ENCODE measurements around the gene ENPP1. TPM values are rescaled to one million over a fixed set of nuclear protein-coding genes. Genes with fewer than 3 reads are reported as not detected.

ENPP1 gene
- total and polyA plus RNA-seq, 2 of the 4 experiments (the other 2 are of a cell fraction): 10.9 to 38.9 TPM

DNA sequence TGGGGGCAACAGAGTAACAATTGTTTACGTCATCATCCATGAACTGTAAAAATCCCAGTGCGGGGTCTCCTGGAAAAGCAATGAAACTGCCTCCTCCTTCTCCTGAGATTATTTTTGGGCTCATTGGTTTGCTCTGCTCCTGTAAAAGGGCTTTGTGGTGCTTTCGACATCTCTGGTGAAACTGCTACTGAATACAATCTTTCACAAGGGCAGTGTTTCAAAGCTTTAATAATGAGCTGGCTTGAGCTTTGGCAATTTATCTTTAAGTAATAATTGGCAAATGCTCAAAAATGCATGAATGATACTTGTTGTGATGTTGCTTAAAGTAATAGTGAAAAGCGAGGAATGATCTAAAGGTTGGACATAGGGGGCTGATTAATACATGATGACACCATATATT, 43.5 kb upstream of the ENPP1 start:
- no peak overlapping the region for H2BK5ac ChIP-seq (ENCODE audit: low read depth, low read length, poor library complexity, severe bottlenecking)
- DNase-seq (peak; percentile 23), ATAC-seq (ENCODE audit: low read depth) (no peak)
- in situ Hi-C loops (cut with MboI; ENCODE audit: low sequenced_read_pairs) (no loop called here), dilution Hi-C loops (cut with HindIII; ENCODE audit: low sequenced_read_pairs, unreplicated experiment) (no loop called here), intact Hi-C loops (cut with micrococcal nuclease) (no loop called here)
- ChIA-PET POLR2A (ENCODE audit: unreplicated experiment) (no interaction called here), CTCF (no interaction called here)
- H3K79me1 ChIP-seq (ENCODE audit: low read depth in 1 of 2, low read length in 2 of 2): no peaks in the 10 kb centered on the region
- TF ChIP-seq RCOR1 (IDR thresholded peaks at IDR 0.05; ENCODE audit: insufficient replicate concordance, low read length) (no peak), SMC3 (IDR thresholded peaks at IDR 0.05; ENCODE audit: low read depth, low read length) (no peak), RFX5 (IDR thresholded peaks at IDR 0.05; ENCODE audit: low read depth, low read length) (no peak), MAZ (IDR thresholded peaks at IDR 0.05; ENCODE audit: borderline replicate concordance, low read depth, low read length) (no peak), BHLHE40 (IDR thresholded peaks at IDR 0.05; ENCODE audit: low read depth, low read length) (no peak), RAD21 (IDR thresholded peaks at IDR 0.05; ENCODE audit: low read length) (no peak), FOS (IDR thresholded peaks at IDR 0.05; ENCODE audit: low read depth, low read length) (no peak)
- TF ChIP-seq, protein P1, sequence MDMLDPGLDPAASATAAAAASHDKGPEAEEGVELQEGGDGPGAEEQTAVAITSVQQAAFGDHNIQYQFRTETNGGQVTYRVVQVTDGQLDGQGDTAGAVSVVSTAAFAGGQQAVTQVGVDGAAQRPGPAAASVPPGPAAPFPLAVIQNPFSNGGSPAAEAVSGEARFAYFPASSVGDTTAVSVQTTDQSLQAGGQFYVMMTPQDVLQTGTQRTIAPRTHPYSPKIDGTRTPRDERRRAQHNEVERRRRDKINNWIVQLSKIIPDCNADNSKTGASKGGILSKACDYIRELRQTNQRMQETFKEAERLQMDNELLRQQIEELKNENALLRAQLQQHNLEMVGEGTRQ (IDR thresholded peaks at IDR 0.05; ENCODE audit: low read depth, low read length): no peak
- TF ChIP-seq, protein P2, sequence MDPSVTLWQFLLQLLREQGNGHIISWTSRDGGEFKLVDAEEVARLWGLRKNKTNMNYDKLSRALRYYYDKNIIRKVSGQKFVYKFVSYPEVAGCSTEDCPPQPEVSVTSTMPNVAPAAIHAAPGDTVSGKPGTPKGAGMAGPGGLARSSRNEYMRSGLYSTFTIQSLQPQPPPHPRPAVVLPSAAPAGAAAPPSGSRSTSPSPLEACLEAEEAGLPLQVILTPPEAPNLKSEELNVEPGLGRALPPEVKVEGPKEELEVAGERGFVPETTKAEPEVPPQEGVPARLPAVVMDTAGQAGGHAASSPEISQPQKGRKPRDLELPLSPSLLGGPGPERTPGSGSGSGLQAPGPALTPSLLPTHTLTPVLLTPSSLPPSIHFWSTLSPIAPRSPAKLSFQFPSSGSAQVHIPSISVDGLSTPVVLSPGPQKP (IDR thresholded peaks at IDR 0.05; ENCODE audit: borderline replicate concordance, low read depth, low read length): no peak
- H3K4ac ChIP-seq (ENCODE audit: low read depth, low read length): peak overlapping the region; percentile 37; the same call in 1 of the 2 replicates
- H4K8ac ChIP-seq (ENCODE audit: low read depth in 2 of 2, low read length in 2 of 2): peak overlapping the region in 1 of 2 experiments; percentile 50; a peak in 2 of 4 replicates
- no peaks in the 10 kb centered on the region for H3K9me3 ChIP-seq (ENCODE audit: control insufficient read depth, insufficient read depth, low read length)
- no peak overlapping the region for H2AK9ac ChIP-seq (replicated peaks; ENCODE audit: low read depth, low read length, poor library complexity)
- H3K9ac ChIP-seq (ENCODE audit: low read depth, low read length): no peak overlapping the region
- no peak overlapping the region for H2AFZ ChIP-seq (replicated peaks; ENCODE audit: low read length, poor library complexity)
- no peaks in the 10 kb centered on the region; the same call in 1 of the 2 replicates for H3K9me1 ChIP-seq (ENCODE audit: insufficient read depth, low read length)
- H4K20me1 ChIP-seq (ENCODE audit: insufficient read depth, low read length): no peaks in the 10 kb centered on the region
- H4K91ac ChIP-seq (ENCODE audit: insufficient read depth, low read depth, low read length): no peak overlapping the region
- H3K4me1 ChIP-seq (ENCODE audit: control insufficient read depth, insufficient read depth, low read length): peaks cover 8% of the 10 kb centered on the region; the same call in 1 of the 2 replicates
- BruUV-seq (replicated peaks): no TSS peak
- no peak overlapping the region for H3K23ac ChIP-seq (ENCODE audit: low read depth, low read length)
- no peak overlapping the region for H4K5ac ChIP-seq (ENCODE audit: low read depth, low read length)
- no peak overlapping the region for H3K4me3 ChIP-seq (ENCODE audit: insufficient read depth, low read depth, low read length)
- H2BK20ac ChIP-seq (ENCODE audit: low read depth, low read length): peak overlapping the region; percentile 39
- no peak overlapping the region for H3K27ac ChIP-seq (ENCODE audit: insufficient read depth, low read length)
- H3K4me2 ChIP-seq (ENCODE audit: low read depth, low read length): no peak overlapping the region
- no peak overlapping the region for H2AK5ac ChIP-seq (ENCODE audit: low read depth, low read length)
- peak overlapping the region; percentile 7; the same call in 1 of the 2 replicates for H3K14ac ChIP-seq (replicated peaks; ENCODE audit: low read depth, low read length)
- H3K27me3 ChIP-seq (ENCODE audit: control insufficient read depth, insufficient read depth, low read length): no peaks in the 10 kb centered on the region
- no peak overlapping the region for H2BK15ac ChIP-seq (ENCODE audit: low read depth, low read length)
- H2BK120ac ChIP-seq (ENCODE audit: low read depth, low read length): peak overlapping the region; percentile 32; the same call in 1 of the 2 replicates
- no peaks in the 10 kb centered on the region for H3K36me3 ChIP-seq (ENCODE audit: control insufficient read depth, insufficient read depth, low read length)
- peak overlapping the region; percentile 10; the same call in 1 of the 2 replicates for H3K18ac ChIP-seq (ENCODE audit: low read depth, low read length)
- no peak overlapping the region for H3K56ac ChIP-seq (ENCODE audit: extremely low read depth, insufficient read depth, low read length)
- WGBS, 2 experiments (ENCODE audit: extremely low coverage in 2 of 2, insufficient read length in 1 of 2): no CpG with 5 or more reads among the region's 4 CpGs

All from IMR-90 (cell line).